MV-4-11 (cell line): ENCODE data around the gene PLCB2.

ENCODE experiments used
- DNase-seq: peaks from one replicate; lab custom pipeline; 2025; lab: John Stamatoyannopoulos, UW

Gene PLCB2

DNA sequence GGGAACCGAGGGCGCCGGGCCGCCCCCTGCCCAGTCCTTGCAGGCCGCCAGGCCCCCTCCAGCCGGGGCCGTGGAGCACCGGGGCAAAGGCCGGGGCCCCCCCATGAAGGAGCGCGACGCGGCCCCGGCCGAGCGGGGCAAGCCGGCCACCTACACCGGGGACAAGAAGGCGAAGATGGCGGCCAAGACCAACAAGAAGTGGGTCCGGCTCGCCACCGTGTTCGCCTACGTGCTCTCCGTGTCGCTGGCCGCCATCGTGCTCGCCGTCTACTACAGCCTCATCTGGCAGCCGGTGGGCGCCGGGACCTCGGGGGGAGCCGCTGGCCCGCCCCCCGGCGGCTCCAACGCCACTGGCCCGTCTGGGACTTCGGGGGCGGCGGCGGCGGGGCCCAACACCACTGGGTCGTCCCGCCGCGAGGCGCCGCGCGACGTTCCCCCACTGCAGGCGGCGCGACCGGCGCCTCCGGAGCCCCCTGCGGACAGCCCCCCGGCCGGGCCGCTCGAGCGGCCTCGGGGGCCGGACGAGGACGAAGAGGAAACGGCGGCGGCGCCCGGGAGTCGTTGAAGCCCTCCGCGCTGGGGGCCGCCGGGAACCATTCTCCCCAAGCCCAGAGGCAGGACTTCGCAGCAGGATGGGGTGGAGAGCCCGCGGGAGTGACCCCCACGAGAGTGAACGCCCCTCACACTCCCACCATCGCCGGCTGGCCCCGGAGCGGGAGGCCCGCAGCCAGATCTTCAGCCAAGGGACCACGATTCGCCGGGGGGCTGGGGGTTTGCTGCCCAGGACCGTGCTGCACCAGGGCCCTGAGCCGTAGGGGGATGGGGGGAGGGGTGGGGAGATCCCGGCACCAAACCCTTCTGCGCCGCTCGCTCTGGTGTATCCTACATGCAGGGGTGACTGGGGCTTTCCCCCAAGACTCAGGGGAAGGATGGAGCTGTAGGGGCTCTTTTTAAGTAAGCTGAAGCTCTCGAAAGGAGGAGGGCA lies 16.5 kb upstream of the PLCB2 start:
- no peak for DNase-seq

DNA sequence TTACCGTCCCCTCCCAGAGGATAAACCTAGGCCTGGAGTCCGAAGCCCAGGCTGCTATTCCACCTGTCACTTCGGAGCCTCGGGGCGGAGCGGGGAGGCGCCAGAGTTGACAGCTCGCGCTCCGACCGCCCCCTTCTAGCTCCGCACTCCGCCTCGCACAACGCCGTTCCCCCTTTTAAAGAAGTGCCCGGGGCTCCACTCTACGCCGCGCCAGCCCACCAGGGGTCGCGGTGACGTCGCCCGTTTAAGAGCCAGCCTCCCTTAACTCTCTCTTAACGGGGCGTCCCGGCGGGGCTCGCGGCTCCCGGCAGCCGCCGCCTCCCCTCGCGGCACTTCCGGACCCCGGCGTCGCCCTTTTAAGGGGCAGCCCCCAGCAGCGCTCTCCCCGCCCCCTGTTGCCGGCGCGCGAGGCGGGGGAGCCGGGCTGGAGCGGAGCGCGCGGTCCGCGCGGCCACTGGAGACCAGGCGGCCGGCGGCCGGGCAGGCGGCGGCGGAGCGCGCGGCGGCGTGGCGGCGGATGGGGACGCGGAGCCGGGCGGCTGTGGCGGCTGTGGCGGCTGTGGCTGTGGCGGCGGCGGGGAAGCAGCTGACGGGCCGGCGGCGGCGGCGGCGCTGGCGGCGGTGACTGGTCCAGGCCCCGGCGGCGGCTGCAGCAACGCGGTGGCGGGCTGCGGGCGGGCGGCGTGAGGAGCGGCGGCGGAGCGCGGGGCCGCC lies 15.7 kb upstream of the PLCB2 start, which contains the start of gene INAFM2:
TSS of gene INAFM2 (plus strand) at position 454 of the 714 bp plus-strand sequence. CDS start 364 bp downstream, outside the sequence.
- peak; percentile 92 for DNase-seq

DNA sequence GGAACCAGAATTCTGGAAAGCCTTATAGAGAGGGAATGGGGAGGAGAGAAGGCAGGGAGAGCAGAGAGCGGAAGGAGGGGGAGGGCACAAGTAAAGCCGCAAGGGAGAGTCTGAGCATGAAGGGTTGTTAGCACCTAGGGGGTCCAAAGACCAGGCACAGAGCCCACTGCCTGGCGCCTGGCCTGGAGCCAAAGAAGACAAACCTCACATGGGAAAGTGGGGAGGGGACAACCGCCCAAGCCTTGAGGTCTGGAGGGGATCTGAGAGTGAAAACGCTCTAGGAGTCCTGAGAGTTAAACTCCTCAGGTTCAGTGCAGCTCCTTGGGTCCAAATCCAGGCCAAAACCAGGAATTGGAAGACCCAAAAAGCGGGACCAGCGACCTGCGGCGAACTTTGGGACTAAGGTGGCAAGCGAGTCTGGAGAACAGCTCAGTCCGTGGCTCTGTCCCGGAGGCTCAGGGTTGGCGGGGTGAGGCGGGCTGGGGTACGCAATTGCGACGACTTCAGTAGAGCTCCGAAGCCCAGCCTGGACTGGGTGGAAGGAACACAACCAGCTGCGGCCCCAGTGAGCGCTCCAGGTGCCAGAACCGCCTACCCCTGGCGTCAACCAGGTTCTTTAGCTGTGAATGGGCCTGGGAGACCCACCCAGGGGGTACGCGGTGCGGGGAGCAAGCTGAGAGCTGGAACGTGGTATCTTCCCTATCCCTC lies 14.9 kb upstream of the PLCB2 start:
- DNase-seq: no peak

DNA sequence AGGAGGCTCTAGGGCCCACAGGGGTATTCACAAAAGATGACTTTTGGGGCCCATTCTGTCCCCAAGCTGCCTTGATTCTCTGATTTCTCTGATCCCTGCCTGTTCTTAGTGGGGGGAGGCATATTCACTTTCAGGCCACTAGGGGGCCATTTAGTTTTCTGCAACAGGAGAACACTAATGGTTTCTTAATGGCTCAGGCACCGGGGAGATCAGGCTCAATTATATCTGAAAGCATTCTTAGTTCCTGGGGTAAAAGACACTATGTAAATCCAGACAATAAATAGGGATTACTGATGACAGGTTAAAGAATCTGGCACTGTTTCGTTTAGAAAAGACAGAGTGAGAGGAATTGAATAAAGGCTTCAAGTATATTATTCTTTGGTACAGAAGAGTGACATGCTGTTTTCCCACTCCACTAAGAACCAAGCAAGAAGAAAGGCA lies 13.2 kb upstream of the PLCB2 start:
- DNase-seq: peak; percentile 71

DNA sequence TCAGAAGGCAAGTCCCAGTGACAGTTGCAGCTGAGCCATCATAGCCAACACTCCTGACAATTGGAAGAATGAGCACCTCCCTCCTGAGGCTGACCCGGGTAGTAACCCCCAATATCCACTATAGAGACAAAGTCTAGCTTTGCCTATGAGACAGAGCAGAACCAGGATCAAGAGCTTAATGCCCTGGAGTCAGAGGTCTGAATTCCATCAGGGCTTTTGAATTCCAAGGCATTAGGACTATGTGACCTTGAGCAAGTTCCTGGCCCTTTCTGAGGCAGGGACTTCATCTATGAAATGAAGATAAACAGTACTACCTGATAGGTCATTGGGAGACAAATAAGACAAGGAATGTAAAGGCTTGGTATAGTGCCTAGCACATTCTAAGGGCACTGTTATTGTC lies 12.7 kb upstream of the PLCB2 start:
- DNase-seq: no peak

DNA sequence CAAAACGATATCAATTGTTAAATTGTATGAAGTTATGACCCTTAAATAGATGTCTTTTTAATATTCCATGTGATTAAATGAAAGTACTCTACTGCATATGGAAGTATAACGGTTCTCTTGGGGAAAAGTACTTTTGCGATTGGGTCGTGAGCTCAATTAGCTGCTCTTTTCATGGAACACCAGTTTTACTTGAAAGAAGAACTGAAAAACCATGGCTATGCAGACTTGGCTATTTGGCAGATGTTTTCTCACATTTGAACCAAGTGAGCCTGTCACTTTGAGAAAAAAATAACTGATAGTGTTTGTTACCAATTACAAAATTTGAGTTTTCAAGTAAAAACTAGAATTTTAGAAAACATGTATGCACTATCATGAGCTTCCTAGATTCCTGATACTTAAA lies 9.8 kb upstream of the PLCB2 start:
- peak; percentile 59 for DNase-seq

DNA sequence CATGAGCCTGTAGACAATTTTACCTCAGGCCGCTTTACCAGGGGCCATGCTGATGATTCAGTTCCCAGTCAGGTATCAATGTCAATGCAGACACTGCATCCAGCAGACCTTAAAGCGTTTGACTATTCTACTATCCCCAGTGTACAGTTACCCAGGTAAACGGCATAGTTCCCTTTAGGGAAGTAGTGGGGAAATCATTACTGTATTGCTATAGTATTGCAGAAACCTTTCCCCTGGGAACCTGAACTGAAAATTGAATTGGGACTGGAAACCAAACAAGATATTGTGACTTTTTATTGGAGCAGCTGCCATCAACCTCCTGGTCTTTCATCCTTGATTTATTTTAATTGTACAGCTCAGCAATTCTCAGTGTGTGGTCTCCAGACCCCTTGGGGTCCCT lies 9.2 kb upstream of the PLCB2 start:
- DNase-seq: no peak

DNA sequence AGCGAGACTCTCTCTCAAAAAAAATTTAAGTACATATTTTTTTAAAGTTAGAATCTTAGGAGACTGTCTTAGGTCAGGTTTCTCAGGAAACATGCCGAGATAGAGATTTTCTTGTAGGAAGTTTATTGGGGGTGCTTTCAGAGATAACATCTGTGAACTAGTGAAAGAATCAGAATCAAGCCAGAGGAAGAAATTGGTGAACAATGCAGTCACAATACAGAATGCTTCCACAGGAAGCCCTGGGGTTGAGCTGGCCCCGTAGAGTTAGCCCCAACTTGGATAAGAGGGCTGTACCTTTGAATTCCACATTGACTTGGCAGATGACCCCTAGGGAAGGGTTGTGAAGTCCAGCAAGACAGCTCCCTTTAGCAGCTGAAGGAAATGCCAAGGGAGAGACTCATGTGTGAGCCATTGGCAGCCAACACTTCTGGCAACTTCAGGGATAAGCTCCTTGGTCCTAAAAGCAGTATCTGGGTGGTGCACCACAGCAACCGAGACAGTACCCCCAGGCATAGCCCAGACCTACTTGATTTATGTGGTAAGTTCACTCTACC lies 7.1 kb upstream of the PLCB2 start:
- no peak for DNase-seq

DNA sequence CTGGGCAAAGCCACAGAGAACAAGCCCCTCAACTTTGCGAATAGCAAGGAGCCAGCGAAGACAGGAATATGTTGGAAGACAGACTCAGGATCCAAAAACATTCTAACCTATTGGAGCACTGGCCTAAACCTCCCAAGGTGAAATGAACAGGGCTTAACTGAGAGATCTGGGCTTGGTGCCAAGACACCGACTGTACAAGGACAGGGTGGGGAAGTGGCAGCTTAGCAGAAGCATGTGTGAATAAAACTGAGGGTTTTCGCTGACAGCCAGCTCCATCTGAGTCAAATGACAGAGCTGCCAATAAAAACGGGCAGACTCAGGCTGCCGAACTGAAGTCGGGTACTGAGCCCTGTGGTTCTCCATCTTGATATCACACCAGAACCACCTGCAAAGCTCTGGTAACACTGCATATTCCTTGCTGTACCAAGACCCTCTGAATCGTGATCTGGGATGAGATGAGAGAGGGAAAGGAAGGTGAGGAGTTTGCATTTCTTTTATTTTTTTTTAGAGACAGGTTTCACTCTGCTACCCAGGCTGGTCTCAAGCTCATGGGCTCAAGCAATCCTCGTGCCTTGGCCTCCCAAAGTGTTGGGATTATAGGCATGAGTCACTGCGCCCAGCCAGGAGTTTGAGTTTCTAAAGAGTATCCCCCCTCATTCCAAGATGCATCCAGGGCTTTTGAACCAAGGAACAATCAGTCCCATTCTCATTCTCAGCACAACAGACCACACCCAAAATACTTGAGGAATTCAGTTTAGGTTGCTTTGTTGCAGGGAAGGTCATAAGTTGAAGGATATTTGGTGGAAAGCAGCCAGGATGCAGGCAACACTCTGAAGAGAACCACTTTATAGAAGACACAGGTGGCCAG lies 6.0 kb upstream of the PLCB2 start:
- DNase-seq: peak; percentile 82

DNA sequence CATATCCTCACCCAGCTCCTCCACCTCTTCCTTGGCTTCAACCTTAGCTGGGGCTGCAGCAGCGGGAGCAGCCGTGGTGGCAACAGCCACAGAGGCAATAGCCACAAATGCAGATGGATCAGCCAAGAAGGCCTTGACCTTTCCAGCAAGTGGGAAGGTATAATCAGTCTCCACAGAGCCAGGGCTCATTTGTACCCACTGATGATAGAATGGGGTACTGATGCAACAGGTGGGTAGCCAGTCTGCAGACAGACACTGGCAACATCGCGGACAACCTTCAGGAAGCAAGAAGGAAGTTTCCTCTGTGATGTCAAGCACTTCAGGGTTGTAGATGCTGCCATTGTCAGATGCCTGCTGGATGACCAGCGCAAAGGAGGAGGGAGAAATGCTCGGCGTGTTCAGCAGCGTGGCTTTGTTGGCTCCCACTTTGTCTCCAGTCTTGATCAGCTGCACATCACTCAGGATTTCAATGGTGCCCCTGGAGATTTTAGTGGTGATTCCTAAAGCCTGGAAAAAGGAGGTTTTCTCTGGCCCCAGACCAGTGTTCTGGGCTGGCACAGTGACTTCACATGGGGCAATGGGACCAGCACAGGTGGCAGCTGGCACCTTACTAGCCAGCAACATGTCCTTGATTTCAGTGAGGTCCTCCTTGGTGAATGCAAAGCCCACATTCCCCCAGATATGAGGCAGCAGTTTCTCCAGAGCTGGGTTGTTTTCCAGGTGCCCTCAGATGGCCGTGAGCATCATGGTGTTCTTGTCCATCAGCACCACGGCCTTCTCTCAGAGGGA lies 4.8 kb upstream of the PLCB2 start:
- no peak for DNase-seq

DNA sequence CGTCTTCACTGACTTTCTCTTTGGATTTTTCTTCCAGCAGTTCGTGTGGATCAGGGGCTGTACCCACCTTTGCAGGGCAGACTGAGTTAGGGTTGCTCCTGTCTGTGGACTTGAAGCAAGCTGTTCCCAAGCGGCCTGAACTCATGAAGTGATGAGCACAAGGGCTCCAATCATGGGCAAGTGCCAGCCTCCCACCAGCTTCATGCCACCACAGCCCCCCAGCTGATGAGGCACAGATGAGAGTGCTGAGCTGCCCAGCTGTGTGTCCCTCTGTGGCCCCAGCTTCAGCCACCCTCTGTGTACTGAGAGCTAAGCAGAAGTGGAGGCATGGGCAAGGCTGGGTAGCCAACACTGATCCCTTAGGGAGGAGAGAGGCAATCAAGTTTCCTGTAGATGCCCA lies 3.3 kb upstream of the PLCB2 start:
- DNase-seq: no peak

DNA sequence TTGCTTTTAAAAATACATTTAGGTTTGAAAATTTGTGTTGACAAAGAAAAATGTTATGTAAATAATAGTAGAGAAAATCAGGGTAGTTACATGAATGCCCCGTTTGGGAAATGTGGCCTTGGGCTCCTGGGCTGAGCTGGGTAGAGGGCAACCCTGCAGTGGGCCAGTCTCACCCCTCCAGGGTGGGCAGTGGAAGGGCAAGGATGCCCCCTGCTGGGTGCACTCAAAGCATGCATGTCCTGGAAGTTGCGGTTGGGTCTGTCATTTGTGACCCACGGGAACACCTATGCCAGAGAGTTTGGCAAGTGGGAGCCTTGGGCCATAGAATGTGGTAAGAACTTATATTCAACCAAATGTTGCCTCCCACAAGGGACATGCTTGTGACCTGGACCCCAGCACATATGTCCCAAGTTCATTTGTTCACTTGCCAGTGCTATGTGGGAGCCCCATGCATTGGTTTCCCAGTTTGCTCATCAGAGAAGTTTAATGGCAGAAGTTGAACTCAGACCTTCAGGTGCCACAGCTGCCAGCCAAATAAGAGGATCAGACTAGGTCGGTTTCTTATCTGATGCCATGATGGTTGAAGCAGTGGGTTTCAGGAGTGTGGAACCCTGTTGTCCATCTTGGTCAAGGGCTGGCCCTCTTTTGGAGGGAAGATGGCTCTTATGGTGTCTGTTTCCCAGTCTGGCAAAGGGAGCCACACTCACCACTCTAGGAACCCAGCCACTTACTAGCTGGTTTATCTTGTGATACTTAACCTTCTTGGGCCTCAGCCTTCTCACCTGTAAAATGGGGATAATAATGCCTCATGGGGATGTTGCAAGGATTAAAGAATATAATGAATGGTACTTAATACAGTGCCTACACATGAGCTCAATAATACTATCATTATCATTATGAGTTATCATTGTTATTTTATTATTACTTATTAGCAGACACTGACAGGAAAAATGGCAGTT lies 2.5 kb upstream of the PLCB2 start:
- peak; percentile 60 for DNase-seq

DNA sequence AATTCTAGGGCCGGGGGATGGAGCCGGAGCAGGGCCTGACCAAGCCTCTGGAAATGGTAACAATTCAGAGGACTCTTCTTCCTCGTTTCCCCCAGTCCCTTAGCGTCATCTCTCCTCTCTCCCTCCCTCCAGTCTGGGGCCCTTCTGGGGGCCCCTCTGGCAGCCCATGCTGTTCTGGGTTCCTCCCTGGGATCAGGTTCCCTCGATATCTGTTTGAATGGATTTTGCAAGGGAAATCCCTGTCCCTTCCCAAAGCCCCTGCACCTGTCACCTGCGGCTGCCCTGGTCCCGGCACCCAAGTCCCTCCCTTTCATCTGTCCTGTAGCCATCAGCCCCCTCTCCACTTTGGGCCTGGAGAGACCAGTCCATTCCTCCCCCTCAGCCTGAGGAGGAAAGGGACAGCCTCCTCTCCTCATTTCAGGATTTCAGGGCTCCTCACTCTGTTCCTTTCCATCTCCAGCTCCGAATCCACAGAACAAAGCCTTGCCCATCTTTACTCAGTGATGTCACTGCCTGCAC lies 1.7 kb upstream of the PLCB2 start:
- DNase-seq: no peak

DNA sequence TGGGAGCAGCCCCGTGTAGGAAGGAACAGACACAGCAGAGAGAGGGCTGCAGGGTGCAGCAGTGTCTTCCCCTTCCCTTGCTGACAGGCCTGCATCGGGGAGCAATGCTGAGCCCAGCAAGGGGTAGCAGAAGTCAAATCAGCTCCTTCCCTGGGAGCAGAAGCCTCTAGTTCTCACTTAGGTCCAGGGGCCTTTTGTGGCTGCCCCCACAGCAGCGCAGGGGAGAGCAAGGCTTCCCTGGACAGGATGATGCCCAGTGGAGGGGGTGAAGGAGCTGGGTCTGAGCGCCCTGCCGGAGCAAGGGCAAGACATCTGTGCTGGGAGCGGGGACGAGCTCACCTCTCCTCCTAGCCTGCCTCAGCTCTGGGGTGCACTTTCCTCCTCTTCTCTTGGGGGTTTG lies 827 bp downstream of the PLCB2 start:
- DNase-seq: no peak

DNA sequence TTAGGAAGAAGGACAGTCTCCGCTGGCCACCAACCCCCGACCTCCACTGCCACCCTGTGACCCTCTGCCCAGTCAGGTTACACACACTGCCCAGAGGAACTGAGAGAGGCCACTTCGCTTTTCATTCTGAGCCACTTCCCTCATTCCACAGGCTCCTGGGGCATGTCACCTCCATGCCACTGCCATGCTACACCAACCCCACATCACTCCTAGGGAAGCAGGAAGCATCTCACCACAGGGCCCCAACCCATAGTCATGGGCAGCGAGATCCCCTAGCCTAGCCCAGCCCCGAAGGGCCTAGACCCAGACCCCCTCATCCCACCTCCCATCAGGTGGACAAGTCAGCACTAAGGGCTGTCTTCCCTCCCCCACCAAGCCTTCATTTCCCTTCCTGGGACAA lies 1.4 kb downstream of the PLCB2 start:
- DNase-seq: peak; percentile 60

DNA sequence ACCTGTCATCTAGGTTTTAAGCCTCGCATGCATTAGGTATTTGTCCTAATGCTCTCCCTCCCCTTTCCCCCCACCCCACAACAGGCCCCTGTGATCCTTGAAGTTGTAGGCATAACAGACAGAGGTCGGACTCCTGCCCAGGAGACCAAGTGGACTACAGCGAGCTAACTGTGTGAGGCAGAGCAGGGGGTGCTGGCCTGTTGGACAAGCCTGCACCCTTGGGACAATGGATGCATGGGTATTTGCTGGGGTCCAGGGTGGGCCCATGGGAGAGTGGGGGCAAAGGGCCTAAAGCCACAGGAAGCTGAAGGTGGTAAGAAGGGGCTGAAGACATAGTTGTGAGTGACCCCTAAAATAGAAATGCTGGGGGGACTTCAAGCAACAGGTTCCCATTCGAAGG lies 2.5 kb downstream of the PLCB2 start:
- no peak for DNase-seq

DNA sequence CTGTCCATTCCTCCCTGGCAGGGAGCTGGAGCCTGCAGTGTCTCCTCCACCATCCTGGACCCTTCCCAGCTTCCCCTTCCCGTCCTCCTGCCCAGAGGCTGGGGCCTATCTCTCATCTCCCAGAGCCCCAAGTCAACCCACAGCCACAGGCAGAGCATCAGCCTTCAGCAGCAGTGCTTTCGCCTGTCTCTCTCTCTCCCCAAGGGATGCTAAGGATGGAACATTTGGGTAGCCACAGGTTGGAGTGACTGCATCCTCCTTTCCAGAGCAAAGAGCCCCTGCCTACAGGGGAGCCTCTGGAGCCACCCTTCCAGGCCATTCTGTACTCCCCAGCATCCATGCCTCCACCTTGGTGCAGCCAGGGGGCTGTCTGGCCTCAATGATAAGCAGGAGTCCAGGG lies 4.2 kb downstream of the PLCB2 start:
- DNase-seq: no peak

DNA sequence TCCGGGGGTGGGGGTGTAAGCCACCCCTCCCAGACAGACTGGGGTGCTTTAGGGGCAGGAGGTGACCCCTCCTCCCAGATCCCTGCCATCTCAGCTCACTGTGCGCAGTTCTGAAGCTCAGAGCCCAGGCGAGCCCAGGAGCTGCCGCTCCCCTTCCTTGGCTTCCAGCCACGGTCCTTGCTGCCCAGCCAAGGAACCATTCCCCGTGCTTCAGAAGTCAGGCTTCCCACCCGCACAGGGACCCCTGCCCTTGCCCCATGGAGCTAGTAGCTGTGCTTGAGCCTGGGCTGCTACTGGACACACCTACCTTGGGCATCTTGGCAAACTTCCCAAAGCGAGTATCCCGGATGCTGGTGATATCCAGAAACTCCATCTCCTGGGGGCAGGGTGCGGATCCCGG lies 4.8 kb downstream of the PLCB2 start:
- no peak for DNase-seq
